GM18519 (cell line): ENCODE results near the gene TTC34.
"Not testable (repeated sequence)": the region's sequence is repeated elsewhere in the genome, so short reads cannot be mapped to it uniquely, and the experiment has no call there.

ENCODE experiments used
- ATAC-seq: cut with Tn5 transposase; IDR thresholded peaks from one replicate; pipeline ENCODE4 v1.9.1; 2021; ENCODE audit warnings: mild to moderate bottlenecking, moderate library complexity; ENCODE audit not compliant: unreplicated experiment, low FRiP score

TTC34 gene

DNA sequence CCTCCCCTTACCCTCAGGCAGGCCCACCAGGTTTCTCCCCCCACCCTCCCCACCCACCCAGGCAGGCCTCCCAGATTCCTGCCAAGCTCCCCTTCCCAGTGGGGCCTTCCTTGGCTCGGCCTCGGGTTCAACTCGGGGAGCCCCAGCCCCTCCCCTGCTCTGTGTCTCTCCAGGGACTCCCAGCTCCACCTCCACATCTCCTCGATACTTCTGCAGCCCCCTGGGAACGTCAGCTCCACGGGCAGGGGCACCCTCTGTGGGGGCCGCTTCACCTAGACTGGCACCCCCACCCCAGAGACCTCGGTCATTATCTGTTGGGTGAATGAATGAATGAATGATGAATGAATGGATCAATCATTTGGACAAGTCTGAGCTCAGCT, 169.5 kb downstream of the TTC34 start:
- ATAC-seq = no peak

DNA sequence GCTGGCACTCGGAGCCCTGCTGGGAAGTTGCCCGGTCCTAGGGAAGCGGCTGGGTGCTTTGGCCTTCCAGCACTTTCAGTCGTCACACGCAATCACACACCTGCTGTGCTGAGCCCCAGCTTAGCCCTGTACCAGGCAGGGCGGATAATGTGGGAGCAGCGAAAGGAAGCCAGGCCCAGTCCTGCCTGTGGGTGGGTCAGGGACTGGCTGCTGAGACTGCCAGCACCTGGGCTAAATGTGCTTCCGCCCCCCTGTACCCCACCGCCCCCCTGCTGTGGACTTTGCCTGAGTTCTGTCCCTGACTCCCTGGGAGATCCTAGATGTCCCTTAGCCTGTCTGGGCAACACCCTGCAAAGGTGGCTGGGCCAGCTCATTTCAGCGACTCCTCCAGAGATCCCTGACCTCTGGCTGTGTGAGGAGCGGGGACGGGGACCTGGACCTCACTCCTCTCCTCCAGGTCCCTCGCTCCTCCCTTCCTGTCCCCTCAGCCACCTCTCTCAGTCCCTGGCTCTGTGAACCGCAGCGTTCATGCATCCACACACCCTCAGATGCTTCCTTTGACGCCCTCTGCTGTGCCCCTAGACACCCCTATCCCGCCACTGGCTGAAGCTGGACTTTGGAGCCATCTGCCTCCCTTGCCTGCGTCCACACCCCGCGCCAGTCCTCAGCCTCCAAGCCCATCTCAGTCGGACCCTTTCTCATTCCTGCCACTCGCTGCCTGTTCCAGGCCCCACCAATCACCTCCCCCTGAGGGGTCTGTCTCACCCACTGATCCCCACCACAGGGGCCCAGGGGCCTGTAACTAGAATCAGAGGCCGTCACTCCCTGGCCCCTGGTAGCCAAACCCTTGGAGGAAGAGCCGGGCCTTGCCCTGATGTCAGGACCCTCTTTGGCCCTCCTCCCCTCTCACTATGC, 170.1 kb downstream of the TTC34 start:
- ATAC-seq = no peak

DNA sequence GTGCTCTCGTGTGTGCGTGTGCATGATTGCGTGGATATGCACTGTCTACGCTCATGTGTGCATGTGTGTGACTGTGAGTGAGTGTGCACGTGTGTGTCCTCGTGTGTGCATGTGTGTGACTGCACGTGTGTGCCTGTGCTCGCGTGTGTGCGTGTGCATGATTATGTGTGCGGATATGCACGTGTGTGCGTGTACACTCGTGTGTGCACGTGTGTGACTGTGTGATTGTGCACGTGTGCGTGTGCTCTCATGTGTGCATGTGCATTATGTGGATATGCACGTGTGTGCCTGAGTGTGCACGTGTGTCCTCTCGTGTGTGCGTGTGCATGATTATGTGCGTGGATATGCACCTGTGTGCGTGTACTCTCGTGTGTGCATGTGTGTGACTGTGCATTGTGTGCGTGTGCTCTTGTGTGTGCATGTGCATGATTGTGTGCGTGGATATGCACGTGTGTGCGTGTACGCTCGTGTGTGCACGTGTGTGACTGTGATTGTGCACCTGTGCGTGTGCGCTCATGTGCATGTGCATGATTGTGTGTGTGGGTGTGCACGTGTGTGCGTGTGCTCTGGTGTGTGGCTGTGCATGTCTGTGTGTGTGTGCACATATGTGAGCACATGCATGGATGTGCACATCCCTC, 170.9 kb downstream of the TTC34 start:
- ATAC-seq = no peak

DNA sequence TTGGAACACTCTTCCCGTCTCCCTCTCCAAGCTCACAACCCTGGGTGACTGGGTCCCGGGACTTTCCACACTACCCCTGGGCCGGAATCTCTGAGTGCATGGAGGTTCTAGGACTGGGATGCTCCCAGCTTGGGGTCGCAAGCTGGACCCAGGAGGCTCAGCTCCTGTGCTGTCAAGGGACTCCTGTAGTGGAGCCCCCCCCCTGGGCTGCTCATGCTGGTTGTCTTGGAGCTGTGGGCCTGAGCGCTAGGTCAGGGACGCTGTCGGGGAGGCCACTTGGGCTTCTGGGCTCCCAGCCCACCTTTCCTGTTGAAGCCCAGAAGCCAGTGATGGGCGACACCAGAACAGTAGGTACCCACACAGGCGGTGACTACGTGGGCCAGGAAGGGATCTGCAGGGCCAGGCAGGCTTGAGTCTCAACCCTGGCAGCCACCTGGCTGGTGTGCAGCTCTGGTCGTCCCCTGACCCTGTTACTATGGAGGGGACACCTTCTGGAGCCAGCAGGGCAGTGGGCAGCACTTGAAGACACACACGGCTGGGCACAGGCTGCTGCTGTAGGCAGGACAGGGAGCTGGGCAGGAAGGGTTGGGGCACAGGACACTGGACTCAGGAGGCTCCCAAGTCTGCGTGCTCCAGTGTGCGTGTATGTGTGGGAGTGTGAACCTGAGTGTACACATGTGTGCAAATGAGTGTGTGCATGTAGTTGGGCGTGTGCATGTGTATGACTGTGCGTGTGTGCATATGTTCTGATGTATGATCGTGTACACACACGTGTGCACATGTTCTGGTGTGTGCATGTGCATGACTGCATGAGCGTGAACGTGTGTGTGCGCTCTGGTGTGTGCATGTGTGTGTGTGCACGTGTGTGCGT, 171.6 kb downstream of the TTC34 start:
- ATAC-seq = no peak

DNA sequence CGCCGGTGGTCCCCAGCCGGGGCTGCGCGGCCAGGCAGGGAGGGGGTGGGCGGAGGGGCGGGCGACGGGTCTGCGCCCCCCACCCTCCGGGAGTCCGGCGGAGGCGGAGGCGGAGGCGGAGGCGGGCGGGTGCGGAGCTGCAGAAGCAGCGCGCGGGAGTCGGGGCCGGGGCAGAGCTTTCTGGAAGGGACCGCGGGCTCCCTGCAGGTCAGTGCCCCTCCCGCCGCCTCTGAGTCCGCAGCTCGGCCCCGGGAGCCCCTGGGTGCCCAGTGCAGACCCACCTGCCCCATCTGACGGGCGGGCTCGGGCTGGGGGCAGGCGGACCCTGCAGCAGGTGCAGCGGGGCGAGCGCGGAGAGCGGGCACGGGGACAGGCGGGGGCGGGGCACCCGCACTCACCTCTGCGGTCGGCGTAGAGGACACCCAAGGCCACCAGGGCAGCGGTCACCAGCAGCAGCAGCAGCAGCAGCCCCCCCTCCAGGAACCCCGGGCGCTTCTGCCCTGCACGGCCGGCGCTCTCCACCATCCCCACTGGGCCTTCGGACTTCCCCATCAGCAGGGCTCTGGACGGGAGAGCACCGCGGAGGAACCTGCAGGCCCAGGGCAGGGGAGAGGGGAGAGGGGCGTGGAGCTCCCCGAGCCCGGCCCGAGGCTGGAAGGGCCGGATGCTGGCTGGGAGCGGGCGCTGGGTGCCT, 172.4 kb downstream of the TTC34 start:
- ATAC-seq = no peak

DNA sequence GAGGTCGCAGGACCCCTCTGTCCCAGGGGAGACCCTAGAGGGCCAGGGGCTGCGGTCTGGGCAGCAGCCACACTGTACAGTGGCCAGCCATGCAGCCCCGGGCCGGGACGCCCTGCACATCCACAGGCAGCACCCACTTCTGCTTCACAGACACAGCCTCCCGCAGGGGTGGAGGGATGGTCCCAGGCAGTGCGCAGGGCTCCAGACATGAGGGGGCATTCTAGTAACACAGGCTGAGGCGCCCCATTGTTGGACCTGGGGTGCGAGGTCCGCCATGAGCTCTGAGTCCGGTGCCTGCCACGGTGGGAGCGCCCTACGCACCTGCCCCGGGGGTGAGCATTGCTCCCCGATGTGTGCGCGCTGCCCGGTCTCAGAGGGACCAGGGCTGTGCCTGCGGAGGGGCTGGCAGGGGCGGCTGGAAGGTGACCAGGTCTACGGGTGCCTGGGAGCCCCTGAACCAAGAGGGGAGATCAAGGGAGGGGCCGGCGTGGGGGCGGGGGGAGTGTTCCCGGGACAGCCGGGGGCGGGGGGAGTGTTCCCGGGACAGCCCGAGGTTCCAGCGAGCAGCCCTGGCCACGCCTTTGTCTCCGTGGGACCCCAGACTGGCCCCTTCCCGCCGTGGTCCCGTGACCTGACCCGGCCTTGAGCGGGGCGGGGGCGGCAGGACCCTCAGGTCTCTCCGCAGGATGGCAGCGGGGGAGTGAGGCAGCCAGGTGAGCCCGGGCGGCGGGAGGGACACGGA, 173.1 kb downstream of the TTC34 start:
- no peak for ATAC-seq

DNA sequence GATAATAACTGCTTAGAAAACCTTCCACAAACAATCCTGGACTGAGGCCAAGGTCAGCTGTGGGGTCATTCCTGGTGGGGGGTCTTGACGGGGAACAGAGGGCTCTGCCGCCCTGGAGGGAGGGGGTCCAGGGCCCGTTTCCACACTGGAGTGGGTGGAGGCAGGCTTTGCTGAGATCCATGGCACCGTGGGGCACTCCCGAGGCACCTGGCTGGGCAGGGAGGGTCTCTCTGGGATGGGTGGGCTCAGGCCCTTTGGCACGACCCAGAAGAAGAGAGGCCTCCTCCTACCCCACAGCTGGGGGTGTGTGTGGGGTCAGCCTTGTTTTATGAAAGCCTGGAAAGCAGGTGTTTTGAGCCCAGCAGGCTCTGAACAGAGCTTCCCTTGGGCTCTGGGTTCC, 173.7 kb downstream of the TTC34 start:
- ATAC-seq = no peak

DNA sequence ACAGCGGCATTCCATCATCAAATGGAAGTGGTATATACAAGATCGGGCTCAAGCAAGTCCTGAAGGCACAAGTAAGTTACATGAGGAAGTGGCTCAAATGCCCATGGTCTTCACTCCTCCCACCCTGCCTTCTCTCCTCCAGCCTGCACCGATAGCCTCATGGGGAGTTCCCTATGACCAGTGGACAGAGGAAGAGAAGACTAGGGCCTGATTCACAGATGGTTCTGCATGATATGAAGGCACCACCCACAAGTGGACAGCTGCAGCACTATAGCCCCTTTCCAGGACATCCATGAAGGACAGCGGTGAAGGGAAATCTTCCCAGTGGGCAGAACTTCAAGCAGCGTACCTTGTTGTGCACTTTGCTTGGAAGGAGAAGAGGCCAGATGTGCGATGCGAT, 175.7 kb downstream of the TTC34 start:
- ATAC-seq = not testable (repeated sequence)

DNA sequence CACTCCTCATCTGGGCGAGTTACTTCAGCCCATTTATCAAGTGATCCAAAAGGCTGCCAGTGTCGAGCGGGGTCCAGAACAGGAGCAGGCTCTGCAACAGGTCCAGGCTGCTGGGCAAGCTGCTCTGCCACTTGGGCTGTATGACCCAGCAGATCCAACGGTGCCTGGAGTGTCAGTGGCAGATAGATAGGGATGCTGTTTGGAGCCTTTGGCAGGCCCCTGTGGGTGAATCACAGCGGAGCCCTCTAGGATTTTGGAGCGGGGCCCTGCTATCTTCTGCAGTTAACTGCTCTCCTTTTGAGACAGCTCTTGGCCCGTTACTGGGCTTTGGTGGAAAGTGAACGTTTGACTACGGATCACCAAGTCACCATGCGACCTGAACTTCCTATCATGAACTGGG, 176.2 kb downstream of the TTC34 start:
- ATAC-seq = no peak

DNA sequence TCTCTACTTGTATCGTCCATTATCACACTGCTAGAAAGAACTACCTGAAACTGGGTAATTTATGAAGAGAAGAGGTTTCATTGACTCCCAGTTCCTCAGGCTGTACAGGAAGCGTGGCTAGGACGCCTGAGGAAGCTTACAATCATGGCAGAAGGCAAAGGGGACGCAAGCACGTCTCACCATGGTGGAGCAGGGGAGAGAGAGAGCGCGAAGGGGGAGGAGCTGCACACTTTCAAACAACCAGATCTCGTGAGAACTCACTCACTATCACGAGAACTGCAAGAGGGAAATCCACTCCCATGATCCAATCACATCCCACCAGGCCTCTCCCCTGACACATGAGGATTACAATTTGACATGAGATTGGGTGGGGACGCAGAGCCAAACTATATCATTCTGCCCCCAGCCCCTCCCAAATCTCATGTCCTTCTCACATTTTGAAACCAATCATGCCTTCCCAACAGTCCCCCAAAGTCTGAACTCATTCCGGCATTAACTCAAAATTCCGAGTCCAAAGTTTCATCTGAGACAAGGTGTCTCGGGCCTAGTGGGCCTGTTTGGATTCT, 176.7 kb downstream of the TTC34 start:
- no peak for ATAC-seq

DNA sequence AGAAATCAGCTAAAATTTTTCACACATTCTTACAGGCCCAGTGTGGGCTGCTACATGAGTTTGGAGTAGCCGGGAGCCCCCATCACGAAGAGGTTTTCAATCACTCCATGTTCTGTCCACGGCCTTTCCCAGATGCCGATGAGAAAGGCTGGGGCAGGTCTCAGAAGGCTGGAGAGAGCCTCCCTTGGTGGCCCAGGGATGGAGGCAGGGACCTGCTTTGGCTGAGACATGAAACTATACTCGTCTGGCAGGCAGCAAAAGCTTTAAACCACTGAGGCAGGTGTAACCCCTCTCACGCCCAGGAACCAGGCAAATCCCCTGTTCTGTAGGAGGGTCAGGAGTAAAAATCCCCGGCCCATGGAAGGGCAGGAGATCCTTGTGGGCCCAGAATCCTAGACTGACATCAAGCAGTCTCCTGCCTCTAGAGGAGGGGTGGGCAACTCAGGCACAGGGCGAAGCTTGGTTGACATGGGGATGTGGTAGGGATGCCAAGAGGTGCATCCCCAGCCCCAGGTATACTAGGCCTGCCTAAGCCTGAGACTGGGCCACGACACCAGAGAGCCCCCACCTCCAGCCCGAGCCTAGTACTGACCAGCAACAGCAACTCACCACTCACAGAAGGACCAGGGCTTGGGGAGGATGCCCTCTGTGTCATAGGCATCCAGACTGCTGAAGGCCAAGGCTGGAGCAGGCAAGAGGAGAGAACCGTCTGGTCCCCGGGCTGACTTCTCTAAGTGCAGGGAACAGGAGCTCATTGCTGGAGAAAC, 177.7 kb downstream of the TTC34 start:
- no peak for ATAC-seq

DNA sequence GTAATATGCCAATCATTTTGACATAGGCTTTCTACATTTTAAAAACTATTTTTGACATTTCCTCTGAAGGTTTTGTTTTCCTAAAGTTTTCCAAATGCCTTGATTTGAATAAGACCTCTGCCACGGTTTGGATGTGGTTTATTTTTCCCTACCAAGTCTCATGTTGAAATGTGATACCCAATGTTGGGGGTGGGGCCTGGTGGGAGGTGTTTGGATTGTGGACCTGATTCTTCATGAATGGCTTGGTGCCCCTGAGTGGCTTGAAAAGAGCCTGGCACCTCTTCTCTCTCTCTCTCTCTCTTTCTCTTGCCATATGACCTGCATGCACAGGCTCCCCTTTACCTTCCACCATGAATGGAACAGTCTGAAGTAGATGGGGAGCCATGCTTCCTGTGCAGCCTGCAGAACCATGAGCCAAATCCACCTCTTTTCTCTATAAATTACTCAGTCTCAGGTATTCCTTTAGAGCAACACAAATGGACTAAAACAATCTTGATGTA, 183.5 kb downstream of the TTC34 start:
- ATAC-seq = no peak

DNA sequence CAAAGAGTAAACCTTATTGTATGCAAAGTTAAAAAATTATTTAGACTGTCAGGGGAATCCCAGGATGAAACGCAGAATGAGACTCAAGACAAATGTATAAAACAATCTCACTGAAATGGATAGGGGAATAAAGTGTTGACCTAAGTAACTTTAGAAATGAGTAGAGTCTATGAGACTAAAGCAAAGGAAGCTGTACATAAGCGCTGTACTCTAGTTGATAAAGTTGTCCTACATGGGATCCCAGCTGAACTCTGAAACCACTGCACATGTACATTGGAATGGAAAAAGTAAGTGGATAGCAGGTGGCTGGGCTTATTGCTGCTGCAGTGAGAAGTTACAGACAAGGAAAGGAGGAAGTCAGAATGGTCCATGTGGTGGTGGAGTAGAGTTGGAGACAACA, 187.3 kb downstream of the TTC34 start:
- no peak for ATAC-seq

DNA sequence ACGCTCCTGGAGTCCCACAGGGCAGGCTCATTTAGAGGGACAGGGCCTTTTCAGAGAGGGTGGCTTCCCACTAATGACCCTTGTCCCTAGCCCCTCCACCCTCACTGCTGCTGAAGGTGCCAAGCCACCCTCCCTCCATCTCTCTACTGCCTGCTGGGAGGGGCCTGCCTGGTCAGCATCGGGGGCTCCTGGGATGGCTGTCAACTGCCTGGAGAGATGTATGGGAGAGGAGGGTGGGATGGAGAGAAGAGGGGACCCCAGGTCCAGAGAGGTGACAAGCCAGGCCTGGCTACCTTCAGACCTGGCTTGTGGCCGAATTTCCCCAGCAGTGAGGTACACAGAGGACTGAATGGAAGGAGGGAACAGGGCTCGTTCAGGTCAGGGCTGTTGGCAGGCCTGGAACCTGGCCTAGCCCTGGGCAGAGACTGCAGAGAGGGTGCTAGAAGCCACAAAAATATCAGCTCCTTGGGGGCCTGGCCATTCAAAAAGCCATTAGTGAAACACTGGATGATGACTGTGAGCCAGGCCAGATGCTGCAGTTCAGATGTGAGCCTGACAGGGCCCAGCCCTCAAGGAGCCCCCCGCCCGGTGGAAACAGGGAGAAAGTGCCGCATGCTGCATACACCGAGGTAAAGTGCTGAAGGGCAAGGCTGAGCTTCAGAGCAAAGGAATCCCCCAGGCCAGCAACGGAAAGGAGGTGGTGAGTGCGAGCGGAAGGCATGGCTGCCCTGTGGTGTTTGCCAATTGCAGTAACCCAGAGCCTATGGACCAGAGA, 188.7 kb downstream of the TTC34 start:
- no peak for ATAC-seq

DNA sequence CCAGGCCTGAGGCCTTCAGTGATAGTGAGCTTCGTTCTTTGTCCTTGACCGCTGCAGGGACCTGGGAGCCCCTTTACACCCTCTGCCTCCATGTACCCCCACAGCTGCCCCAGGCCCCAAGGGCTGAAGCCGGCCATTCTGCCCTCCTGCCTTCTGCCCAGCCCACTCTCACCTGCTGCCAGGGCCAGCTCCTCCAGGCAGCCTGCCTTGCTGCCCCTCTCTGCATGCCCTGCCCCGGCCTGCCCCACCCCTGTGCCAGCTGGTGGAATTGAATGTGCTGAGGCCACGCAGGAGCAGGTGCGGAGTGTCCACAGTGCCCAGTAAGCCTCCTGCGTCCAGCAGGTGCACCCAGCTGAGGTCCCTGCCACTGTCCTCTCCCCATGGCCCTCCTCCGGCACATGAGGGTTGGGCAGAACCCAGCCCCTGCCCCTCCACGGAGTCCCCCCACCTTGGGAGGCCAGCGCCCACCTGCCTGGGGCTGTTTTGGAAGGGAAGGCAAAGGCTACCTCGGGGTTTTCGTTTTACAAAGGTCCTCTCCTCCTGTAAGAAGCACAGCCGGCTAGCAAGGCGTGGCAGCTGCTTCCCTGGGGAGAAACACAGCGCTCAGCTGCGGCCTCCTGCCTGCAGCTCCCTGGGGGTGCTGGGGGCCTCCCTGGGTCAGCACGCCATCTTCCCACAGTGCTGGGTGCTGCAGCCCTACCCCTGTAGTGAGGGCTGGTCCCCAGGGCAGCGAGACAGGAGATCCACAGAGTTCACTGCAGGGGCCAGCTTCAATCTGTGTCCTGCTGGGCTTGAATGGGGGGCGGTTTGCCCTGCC, 189.7 kb downstream of the TTC34 start:
- no peak for ATAC-seq

DNA sequence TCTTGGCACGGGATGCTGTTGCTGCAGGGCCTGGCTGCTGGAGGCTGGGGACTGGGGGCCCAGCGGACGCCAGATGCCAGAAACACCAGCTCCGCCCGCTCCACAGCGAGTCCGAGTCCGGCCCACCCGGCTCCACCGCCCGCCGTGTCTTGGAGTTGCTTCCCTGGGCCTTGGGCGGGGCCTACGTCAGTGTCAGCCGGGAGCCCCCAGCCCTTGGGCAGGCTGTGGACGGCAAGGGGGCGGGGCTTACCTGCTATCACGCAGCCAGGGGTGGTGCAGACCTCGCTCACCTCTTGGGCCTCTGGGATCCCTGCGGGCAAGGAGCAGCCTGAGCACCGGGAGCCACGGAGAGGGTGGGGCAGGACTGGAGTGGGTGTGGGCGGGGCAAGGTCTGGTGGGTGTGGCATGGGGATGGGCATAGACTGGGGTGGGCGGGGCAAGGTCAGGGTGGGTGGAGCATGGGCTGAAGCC, 190.4 kb downstream of the TTC34 start:
- no peak for ATAC-seq
